Endodermal cell (in vitro differentiated cells): ENCODE measurements around the gene RPTOR. TPM values are rescaled to one million over a fixed set of nuclear protein-coding genes. Genes with fewer than 3 reads are reported as not detected.

Experiments
- DNase-seq: peaks from one replicate; pipeline ENCODE4 v3.0.0-alpha.2; 2017
- H3K27ac ChIP-seq: 2 replicates; pipeline ENCODE4 v1.5.1; 2013; ENCODE audit warnings: mild to moderate bottlenecking, low read depth, low read length, moderate library complexity
- H3K27me3 ChIP-seq: 2 replicates; pipeline ENCODE4 v1.6.1; 2013; ENCODE audit warnings: mild to moderate bottlenecking, low read length, moderate library complexity; ENCODE audit not compliant: insufficient read depth, control insufficient read depth, poor library complexity, severe bottlenecking
- H3K36me3 ChIP-seq: 2 replicates; pipeline ENCODE4 v1.7.0; 2013; ENCODE audit warnings: mild to moderate bottlenecking, low read length, moderate library complexity; ENCODE audit not compliant: control insufficient read depth, insufficient read depth
- H3K4me1 ChIP-seq: one replicate; pipeline ENCODE4 v1.7.0; 2013; ENCODE audit warnings: low read length; ENCODE audit not compliant: control insufficient read depth, insufficient read depth
- H3K4me3 ChIP-seq: 2 replicates; pipeline ENCODE4 v1.5.1; 2013; ENCODE audit warnings: mild to moderate bottlenecking, low read length, moderate library complexity
- H3K9ac ChIP-seq: 2 replicates; pipeline ENCODE4 v1.6.1; 2013; ENCODE audit warnings: mild to moderate bottlenecking, low read length, moderate library complexity; ENCODE audit not compliant: poor library complexity, severe bottlenecking; ENCODE audit errors: extremely low read depth
- H3K9me3 ChIP-seq: 2 replicates; pipeline ENCODE4 v1.6.1; 2013; ENCODE audit warnings: mild to moderate bottlenecking, low read length, moderate library complexity; ENCODE audit not compliant: control insufficient read depth
- H3K27ac Mint-ChIP-seq: 2 replicates; pipeline ENCODE4 v1.8.0; 2020; ENCODE audit warnings: mixed read lengths
- H3K27me3 Mint-ChIP-seq: 2 replicates; pipeline ENCODE4 v1.8.0; 2021; ENCODE audit warnings: mild to moderate bottlenecking, mixed read lengths; ENCODE audit not compliant: insufficient read depth
- H3K36me3 Mint-ChIP-seq: 2 replicates; pipeline ENCODE4 v1.8.0; 2020; ENCODE audit warnings: low read depth, mixed read lengths
- H3K4me1 Mint-ChIP-seq: 2 replicates; pipeline ENCODE4 v1.8.0; 2020; ENCODE audit warnings: mixed read lengths
- H3K4me3 Mint-ChIP-seq: 2 replicates; pipeline ENCODE4 v1.8.0; 2020; ENCODE audit warnings: mild to moderate bottlenecking, moderate library complexity, mixed read lengths
- H3K9me3 Mint-ChIP-seq: 2 replicates; pipeline ENCODE4 v1.8.0; 2020; ENCODE audit warnings: mild to moderate bottlenecking, mixed read lengths
- CTCF ChIP-seq: fragments of 200-600 bp; sonication (generic); conservative IDR thresholded peaks from 2 replicates; pipeline ENCODE4 v1.5.0; 2021; ENCODE audit warnings: antibody characterized with exemption, mild to moderate bottlenecking
- WGBS, 2 experiments: methylation state at CpG; one replicate each; pipeline versions ENCODE4 v1.1.5 to v1.1.7; 2013; ENCODE audit warnings: missing lambda C conversion rate in 2 of 2, mixed read lengths in 1 of 2; ENCODE audit not compliant: insufficient coverage in 1 of 2, insufficient read length in 1 of 2; 5-methylcytosine and 5-hydroxymethylcytosine counted together
- total RNA-seq, 2 donors: library from RNA; stranded (reverse); fragmentation: NEBNext Ultra II Directional in 1 of 2; extraction: Animal tissue kit (Norgen Biotek cat#: 25700) in 1 of 2; gene quantifications; 2 replicates in 1 of 2; 3 replicates in 1 of 2; pipeline ENCODE4 v1.2.1, GENCODE V29; 2021

Gene RPTOR
- total RNA-seq, 2 donors from 2014 or later = 45.1 to 53.4 TPM

GRCh38 chr17:80568246-80568645 lies 23.6 kb downstream of the RPTOR start:
- Mint-ChIP-seq H3K4me3 (no peak overlapping the region), H3K27me3 (peaks cover 50% of the 10 kb centered on the region), H3K27ac (no peak overlapping the region)

GRCh38 chr17:80569924-80570323 lies 25.3 kb downstream of the RPTOR start:
- 72 to 76% methylated on average over 5 to 9 of the region's 9 CpGs for WGBS, 2 experiments
- H3K27ac Mint-ChIP-seq = no peak overlapping the region
- H3K9ac ChIP-seq = no peak overlapping the region
- H3K9me3 Mint-ChIP-seq = no peaks in the 10 kb centered on the region
- H3K4me3 Mint-ChIP-seq = no peak overlapping the region
- H3K4me3 ChIP-seq = no peak overlapping the region
- H3K27me3 Mint-ChIP-seq = peaks cover 35% of the 10 kb centered on the region
- H3K27ac ChIP-seq = no peak overlapping the region
- no peaks in the 10 kb centered on the region for H3K4me1 ChIP-seq
- H3K9me3 ChIP-seq = no peaks in the 10 kb centered on the region
- peaks cover 8% of the 10 kb centered on the region for H3K4me1 Mint-ChIP-seq
- no peaks in the 10 kb centered on the region for H3K36me3 ChIP-seq
- H3K27me3 ChIP-seq = peaks cover 6% of the 10 kb centered on the region
- no peak for DNase-seq
- no peak for TF ChIP-seq CTCF
- H3K36me3 Mint-ChIP-seq = peaks cover 15% of the 10 kb centered on the region

More at GRCh38 chr17:80568246-80568645, 23.6 kb downstream of the RPTOR start:
- H3K27me3 ChIP-seq = peaks cover 6% of the 10 kb centered on the region
- Mint-ChIP-seq H3K36me3 (peaks cover 15% of the 10 kb centered on the region), H3K9me3 (no peaks in the 10 kb centered on the region), H3K4me1 (peaks cover 13% of the 10 kb centered on the region)
- H3K36me3 ChIP-seq = no peaks in the 10 kb centered on the region
- no peak for DNase-seq
- TF ChIP-seq CTCF = no peak
- H3K4me3 ChIP-seq = no peak overlapping the region
- no peak overlapping the region for H3K9ac ChIP-seq
- no peaks in the 10 kb centered on the region for H3K9me3 ChIP-seq
- H3K27ac ChIP-seq = no peak overlapping the region
- H3K4me1 ChIP-seq = no peaks in the 10 kb centered on the region

- H3K27me3 ChIP-seq = no peaks in the 10 kb centered on the region
- Mint-ChIP-seq H3K27ac (no peak overlapping the region), H3K9me3 (no peaks in the 10 kb centered on the region), H3K4me1 (no peaks in the 10 kb centered on the region), H3K36me3 (peaks cover 7% of the 10 kb centered on the region), H3K4me3 (no peak overlapping the region), H3K27me3 (peaks cover 5% of the 10 kb centered on the region)
- H3K9me3 ChIP-seq = no peaks in the 10 kb centered on the region
- H3K36me3 ChIP-seq = no peaks in the 10 kb centered on the region
- no peak overlapping the region for H3K9ac ChIP-seq
- WGBS, 2 experiments = 83 to 92% methylated on average over 1 to 6 of the region's 6 CpGs
- no peak for TF ChIP-seq CTCF
- no peak overlapping the region for H3K4me3 ChIP-seq
- DNase-seq = no peak
- no peak overlapping the region for H3K27ac ChIP-seq
- H3K4me1 ChIP-seq = no peaks in the 10 kb centered on the region
These were observed 29.1 kb downstream of the RPTOR start for GRCh38 chr17:80573701-80574100.
